Iris pigment epithelial cell (primary cell): Measurements from ENCODE around the gene ZSCAN23.
"Not testable (repeated sequence)": the region's sequence is repeated elsewhere in the genome, so short reads cannot be mapped to it uniquely, and the experiment has no call there.

Source experiments
- DNase-seq: peaks from one replicate; pipeline ENCODE4 v3.0.0-alpha.2; 2011; ENCODE audit warnings: low read depth

Gene ZSCAN23

GRCh38 chr6:28436404-28436803 is 6.9 kb downstream of the ZSCAN23 start:
- no peak for DNase-seq

GRCh38 chr6:28433119-28433518 is 10.2 kb downstream of the ZSCAN23 start:
- DNase-seq: no peak

GRCh38 chr6:28429781-28430180 is 13.5 kb downstream of the ZSCAN23 start:
- no peak for DNase-seq

GRCh38 chr6:28425944-28426541 is 17.2 kb downstream of the ZSCAN23 start:
- no peak for DNase-seq

- no peak for DNase-seq
Observed at GRCh38 chr6:28424163-28424562, 19.1 kb downstream of the ZSCAN23 start.

GRCh38 chr6:28423546-28423945 is 19.7 kb downstream of the ZSCAN23 start:
- DNase-seq: no peak

- no peak for DNase-seq
Observed at GRCh38 chr6:28413681-28414080, 29.6 kb downstream of the ZSCAN23 start.

- DNase-seq: no peak
Observed at GRCh38 chr6:28410767-28411166, 32.5 kb downstream of the ZSCAN23 start.

GRCh38 chr6:28408076-28408802 is 35.1 kb downstream of the ZSCAN23 start:
- DNase-seq: peak; percentile 75

GRCh38 chr6:28407401-28407800 is 35.9 kb downstream of the ZSCAN23 start:
- no peak for DNase-seq

- not testable (repeated sequence) for DNase-seq
Observed at GRCh38 chr6:28403923-28404322, 39.4 kb downstream of the ZSCAN23 start.

- DNase-seq: no peak
Observed at GRCh38 chr6:28402197-28402596, 41.1 kb downstream of the ZSCAN23 start.

GRCh38 chr6:28401172-28401571 is 42.1 kb downstream of the ZSCAN23 start:
- peak; percentile 73 for DNase-seq

- DNase-seq: no peak
Observed at GRCh38 chr6:28400122-28400451, 43.2 kb downstream of the ZSCAN23 start.

- DNase-seq: peak; percentile 84
Observed at GRCh38 chr6:28399350-28400121, 43.8 kb downstream of the ZSCAN23 start, which contains the start of gene ZSCAN12. ZSCAN12 (minus strand) TSS chr6:28399747; CDS start chr6:28398405, 1,342 bp downstream.

- no peak for DNase-seq
Observed at GRCh38 chr6:28395918-28396317, 47.4 kb downstream of the ZSCAN23 start.

GRCh38 chr6:28393912-28394662 is 49.2 kb downstream of the ZSCAN23 start:
- DNase-seq: peak; percentile 10

GRCh38 chr6:28390688-28391087 is 52.6 kb downstream of the ZSCAN23 start:
- DNase-seq: no peak

GRCh38 chr6:28384143-28384533 is 59.2 kb downstream of the ZSCAN23 start:
- no peak for DNase-seq

- peak; percentile 93 for DNase-seq
Observed at GRCh38 chr6:28383235-28384142, 59.8 kb downstream of the ZSCAN23 start.
